HG02938 (cell line): ENCODE measurements around the gene ETFB.
A peak's percentile ranks its signal among the peaks of the same experiment; 100 is the strongest.

Experiments
- ATAC-seq: cut with Tn5 transposase; IDR thresholded peaks from one replicate; pipeline ENCODE4 v1.9.1; 2021; ENCODE audit warnings: mild to moderate bottlenecking, moderate library complexity; ENCODE audit not compliant: unreplicated experiment

The ETFB gene

GRCh38 chr19:51354103-51354741, 12.0 kb downstream of the ETFB start:
- ATAC-seq: no peak

- no peak for ATAC-seq
These were observed 13.3 kb downstream of the ETFB start for GRCh38 chr19:51352783-51353360.

GRCh38 chr19:51351266-51351990, 14.8 kb downstream of the ETFB start:
- no peak for ATAC-seq

GRCh38 chr19:51347209-51347928, 18.8 kb downstream of the ETFB start:
- ATAC-seq: no peak

GRCh38 chr19:51346742-51347141, 19.4 kb downstream of the ETFB start:
- ATAC-seq: no peak

- no peak for ATAC-seq
These were observed 21.0 kb downstream of the ETFB start for GRCh38 chr19:51345076-51345620.

GRCh38 chr19:51342631-51343569, 23.3 kb downstream of the ETFB start:
- no peak for ATAC-seq

- ATAC-seq: no peak
These were observed 24.1 kb downstream of the ETFB start, which contains the start of gene VSIG10L for GRCh38 chr19:51341976-51342580. Gene VSIG10L, minus strand, starts transcription at chr19:51342139. Its CDS starts 15 bp downstream, at chr19:51342124.

- ATAC-seq: no peak
These were observed 25.1 kb downstream of the ETFB start for GRCh38 chr19:51341066-51341465.

- peak; percentile 42 for ATAC-seq
These were observed 26.2 kb downstream of the ETFB start for GRCh38 chr19:51339687-51340656.

GRCh38 chr19:51339313-51339686, 26.9 kb downstream of the ETFB start:
- peak; percentile 11 for ATAC-seq

GRCh38 chr19:51338563-51339312, 27.4 kb downstream of the ETFB start:
- peak; percentile 57 for ATAC-seq

GRCh38 chr19:51337861-51338562, 28.2 kb downstream of the ETFB start:
- ATAC-seq: no peak

- no peak for ATAC-seq
These were observed 28.9 kb downstream of the ETFB start for GRCh38 chr19:51337141-51337860.

- no peak for ATAC-seq
These were observed 32.2 kb downstream of the ETFB start for GRCh38 chr19:51333836-51334460.

GRCh38 chr19:51331716-51332115, 34.5 kb downstream of the ETFB start:
- no peak for ATAC-seq
